GM21723 (cell line): ENCODE data around the gene CPN2.
A peak's percentile ranks its signal among the peaks of the same experiment; 100 is the strongest.

Source experiments
- ATAC-seq: cut with Tn5 transposase; IDR thresholded peaks from one replicate; pipeline ENCODE4 v1.9.1; 2021; ENCODE audit warnings: mild to moderate bottlenecking, moderate library complexity; ENCODE audit not compliant: unreplicated experiment

CPN2 gene

DNA sequence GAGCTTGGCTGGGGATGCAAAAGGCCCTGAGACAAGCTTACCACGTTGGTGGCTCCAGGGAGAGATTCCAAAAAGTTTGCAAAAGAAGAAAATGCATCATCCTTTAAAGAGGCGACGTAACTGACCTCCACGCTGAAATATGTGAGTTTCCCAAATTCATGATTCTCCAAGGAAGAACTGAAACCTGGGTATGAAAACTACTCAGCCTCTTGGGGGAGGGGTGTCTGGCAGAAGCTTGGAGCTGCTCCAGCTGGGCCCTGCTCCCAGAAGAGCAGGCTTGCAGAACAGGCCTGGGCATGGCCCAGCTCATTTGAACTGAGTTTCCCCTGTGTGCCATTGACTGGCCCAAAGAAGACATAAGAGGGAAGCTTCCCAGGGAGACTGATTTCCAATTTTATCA lies 20.5 kb downstream of the CPN2 start:
- no peak for ATAC-seq

DNA sequence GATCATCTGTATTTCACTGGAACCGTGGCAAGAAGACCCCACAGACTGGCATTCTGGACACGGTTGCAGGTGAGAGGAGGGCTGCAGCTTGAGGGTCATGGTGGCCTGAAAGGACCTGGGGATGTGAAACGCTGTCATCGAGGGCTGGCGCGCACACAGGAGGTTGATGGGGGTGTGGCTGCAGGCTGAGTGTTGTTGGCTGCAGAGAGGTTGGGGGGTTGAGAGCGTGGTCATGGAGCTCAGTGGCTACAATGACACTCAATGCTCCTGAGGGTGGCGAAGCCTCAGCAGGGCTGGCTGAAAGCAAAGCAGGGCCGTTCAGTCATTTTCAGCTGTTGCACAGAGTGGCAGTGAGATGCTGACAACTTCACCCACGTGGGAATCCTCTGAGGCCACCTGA lies 21.0 kb downstream of the CPN2 start:
- ATAC-seq: no peak

DNA sequence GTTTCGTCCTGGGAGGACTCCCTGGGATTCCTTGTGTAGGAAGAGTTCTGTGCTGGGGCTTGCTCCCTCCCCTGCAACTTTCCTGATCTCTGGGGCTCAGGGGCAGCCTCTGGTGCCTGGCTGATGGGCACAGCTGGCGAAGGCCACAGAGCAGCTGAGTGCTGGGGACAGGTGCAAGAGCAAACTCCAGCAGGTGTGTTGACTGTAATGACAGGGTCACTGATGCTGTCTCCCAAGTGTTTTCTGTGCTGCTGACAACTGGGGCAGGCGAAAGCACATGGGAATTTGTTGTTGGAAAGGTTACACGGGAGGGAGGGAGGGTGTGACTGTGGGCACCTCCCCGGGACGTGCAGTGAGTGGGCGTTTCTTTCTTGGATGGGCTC lies 21.6 kb downstream of the CPN2 start:
- ATAC-seq: no peak

DNA sequence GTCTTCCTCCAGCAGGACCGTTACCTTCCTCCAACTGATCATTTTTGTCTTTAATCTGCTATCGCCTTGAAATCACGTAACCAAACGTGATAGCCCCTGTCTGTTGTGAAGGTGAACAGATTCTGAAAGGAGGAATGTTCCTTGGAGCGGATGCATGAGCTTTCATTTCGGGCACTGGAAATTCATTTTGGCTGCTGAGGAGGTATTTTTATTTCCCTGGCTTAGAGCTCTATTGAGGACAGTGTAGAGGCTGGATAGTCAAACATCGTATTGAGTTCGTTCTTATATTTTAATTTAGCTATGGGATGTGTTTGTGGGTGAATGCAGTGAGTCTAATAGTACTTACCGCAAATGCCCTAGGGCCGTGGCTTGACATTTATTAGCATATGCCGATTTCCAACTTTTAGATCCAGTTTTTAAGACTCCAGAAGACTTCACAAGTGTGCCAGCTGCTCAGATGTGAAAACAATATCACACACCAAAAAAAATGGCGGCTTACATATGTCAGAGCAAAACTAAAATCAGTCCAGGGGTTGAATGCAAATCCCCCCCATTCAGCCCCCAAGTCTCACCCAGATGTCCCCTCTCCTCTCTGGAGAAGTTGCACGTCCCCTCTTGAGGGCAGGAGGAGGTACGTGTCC lies 22.1 kb downstream of the CPN2 start:
- ATAC-seq: no peak

DNA sequence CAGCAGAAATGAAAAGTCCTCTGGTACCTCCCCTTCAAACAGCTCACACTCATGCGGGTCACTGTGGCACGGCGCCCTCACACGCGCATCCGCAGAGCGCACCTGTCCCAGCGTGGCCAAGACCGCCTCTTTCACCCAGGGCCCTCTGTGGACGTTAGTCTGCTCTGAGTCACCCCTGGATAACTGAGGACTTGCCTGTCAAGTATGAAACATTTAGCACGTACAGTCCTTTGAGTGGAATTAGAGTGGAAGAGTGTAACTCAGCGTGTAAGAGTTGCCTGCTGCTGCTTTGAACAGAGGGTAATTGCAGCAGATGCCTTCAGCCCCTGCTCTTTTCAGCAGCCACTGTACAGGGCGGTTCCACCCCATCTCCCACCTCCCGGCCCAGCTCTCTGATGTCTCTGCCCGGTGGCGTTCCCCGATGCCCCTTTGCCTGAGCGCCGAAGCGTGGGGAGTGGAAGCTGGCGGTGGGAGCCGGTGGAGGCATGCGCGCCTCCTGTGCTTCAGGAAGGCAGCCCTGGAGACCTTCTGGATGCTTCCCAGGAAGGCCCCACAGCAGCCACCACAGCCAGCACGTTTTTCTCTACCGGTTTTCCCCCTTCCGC lies 23.0 kb downstream of the CPN2 start:
- no peak for ATAC-seq

DNA sequence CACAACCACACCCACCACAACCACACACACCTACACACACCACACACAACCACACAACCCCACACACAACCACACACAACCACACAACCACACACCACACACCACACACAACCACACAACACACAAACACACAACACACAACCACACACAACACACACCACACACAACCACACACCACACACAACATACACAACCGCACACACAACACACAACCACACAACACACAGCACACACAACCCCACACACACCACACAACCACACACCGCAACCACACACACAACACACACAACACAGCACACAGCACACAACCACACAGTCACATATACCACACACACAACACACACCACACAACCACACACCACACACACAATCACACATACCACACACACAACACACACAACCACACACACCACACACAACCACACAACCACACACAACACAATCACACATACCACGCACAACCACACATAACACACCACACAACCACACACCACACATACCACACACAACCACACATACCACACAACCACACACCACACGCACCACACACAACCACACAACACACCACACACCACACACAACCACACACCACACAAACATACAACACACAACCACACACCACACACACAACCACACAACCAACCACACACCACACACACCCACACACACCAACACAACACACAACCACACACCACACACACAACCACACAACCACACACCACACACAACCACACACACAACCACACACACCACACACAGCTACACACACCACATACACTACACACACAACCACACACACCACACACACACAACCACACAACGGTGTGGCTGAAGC lies 23.7 kb downstream of the CPN2 start:
- ATAC-seq: no peak

DNA sequence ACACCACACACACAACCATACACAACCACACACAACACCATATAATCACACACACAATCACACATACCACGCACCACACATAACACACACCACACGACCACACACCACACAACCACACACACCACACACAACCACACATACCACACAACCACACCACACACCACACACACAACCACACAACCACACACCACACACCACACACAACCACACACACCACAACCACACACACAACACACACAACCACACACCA lies 24.2 kb downstream of the CPN2 start:
- ATAC-seq: no peak

DNA sequence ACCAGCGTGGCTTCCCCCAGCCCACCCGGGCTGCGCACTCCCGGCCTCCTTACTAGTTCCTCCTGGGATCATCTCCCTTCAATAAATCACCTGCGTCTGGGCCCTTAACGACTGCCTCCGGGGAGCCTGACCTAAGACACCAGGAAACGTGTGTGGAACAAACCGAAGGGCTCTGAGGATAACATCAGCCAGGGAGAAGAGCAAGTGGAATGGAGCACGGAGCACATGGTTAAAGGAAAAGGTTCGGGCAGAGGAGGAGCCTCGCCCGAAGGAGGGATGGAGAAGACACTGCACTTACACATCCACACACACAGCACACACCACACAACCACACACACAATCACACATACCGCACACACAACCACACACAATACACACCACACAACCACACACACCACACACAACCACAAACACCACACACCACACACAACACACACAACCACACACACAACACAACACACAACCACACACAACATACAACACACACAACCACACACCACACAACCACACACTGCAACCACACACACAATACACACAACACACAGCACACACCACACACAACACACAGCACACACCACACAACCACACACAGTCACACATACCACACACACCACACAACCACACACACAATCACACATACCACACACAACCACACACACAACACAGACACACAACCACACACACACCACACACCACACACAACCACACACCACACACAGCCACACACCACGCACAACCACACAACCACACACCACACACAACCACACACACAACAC lies 24.7 kb downstream of the CPN2 start:
- no peak for ATAC-seq

DNA sequence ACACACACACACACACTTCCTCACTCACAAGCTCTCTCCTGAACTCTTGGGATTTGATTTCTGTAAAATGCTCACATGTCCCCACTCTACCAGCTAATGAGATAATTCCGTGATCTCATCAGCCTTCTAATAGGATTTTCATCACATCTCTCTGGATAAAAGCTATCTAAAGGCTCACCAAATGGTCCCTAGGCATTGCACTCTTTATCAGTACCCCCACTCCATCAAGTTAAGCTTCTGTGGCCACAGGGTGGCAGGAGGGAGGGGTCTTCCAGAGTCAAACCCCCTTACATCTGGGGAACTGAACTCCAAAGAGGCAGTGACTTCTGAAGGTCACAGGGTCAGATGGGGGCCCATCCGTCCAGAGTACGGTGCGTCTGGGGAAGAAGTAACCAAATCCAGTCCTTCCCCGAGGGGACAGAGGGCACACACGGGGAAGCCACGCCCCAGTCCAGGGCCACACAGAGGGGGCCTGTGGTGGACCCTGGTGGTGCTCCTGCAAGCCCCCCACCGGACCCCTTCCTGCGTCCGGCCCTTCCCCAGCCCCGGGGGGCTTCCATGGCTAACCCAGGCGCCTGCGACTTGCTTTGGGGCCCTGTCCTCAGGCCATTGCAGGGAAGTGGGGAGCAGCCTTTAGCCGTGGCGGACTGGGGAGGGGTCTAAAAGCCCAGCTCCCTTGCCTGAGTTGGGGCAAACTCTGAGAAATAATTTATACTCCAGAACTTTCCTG lies 25.5 kb downstream of the CPN2 start:
- ATAC-seq: no peak

DNA sequence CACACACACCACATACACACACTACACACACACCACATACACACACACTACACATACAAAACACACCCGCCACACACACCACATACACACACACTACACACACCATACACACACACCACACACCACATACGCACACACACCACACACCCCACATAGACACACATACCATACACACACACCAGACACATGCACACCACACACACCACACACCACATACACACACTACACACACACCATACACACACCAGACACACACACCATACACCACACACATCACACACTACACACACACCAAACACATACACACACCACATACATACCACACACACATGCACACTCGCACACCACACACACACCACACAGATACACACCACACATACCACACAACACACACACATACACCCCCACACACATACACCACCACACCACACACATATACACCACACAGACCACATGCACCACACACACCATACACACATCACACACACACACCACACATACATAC lies 26.3 kb downstream of the CPN2 start:
- no peak for ATAC-seq

DNA sequence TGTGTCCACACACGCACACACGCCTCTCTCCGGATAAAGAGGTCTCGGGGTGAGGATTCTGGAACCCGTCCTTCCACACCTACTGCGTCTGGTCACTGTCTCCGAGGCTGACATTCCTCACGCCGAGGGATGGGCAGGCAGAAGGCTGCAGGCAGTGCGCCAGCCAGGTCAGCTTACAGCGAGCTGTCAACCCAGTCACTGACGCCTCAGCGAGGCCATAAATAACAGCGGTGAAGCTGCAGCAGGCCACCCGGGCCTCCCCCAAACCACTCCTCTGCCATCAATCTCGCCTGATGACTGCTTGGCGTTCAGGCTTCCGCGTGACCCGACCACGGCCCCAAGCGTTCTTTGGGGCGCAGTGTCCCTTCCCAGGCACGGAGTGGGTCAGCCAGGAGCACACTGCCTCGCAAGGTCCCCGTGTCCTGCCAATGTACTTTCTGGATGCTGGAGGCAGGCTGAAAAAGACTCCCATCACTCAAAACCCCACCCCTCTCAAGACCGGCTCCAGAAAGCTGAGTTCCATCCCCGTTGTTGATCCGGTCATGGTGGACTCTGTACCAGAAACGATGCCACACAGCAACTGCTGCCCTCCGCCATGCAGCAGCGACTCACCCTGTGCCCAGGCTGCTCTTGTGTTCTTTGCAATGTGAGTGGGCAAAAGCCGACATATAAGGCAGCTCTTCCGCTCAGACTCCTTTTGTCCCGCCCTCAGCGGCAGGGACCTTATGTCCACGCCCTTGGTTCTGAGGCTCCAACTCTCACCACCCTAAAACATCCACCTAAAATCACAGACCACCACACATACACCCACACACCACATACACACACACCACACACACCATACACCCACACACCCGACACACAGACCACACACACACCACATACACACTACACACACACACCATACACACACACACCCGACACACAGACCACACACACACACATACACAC lies 27.1 kb downstream of the CPN2 start:
- peak; percentile 68 for ATAC-seq

DNA sequence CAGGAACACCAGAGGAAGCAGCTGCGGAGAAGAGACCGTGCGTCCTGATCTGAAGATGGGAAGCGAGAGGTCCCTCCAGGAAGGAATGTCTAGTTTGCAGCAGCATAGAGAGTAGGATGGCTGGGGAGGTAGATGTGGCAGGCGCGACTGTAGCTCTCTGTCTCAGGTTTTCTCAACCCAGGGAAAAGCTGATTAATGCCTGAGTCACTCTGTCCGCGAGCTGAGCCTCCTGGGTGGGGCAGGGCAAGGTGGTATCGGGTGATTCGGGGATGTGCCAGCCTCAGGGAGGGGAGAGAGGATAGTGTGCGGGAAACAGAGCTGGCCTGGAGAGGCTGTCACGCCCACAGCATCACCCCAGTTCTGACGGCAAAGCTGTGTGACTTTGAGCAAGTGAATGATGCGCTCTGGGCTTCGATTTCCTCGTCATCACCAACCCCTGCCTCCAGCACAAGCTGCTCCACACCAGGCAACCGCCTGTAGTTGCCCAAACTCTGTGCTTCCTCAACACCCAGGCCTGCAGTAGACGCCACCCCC lies 28.4 kb downstream of the CPN2 start:
- no peak for ATAC-seq

DNA sequence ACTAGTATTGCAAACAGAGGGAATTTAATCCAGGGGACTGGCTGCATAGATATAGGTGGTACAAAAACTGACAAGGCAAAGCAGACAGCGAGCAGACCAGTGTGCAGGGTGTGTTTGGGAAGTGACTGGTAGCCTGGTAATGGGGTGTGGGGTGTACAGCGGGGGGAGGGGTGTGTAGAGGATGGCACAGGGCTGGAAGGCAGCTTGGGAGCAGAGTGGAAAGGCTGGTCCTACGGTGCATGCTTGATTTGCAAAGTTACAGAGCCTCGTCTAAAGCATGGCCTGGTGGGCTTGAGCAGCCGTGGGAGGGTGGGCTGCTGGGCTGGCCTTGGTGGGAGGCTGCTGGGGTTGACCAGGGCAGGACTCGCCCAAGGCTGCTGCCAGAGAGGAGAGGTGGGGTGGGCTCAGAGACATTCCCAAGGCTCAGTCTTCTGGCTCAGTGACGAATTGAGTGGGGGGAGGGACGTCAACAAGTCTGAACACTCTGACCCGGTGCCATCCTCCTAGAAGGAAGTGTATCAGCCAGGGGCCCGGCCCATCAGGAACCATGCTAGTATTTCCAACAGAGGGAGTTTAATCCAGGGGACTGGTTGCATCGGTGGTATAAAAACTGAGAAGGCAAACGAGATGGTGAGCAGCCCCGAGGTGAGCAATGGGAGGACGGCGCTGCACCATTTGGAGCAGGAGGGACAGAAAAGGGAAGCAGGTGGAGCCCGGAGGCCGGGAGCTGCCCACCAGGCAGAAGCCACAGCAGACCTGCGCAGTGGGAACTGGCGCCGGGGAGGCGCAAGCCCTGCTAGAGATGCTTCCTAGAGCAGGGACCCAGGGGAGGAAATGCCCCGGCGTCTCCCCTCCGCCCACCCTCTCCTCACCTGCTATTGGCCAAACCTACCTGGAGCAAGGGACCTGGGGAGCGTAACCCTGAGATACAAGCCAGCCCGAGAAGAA lies 29.2 kb downstream of the CPN2 start:
- ATAC-seq: no peak

DNA sequence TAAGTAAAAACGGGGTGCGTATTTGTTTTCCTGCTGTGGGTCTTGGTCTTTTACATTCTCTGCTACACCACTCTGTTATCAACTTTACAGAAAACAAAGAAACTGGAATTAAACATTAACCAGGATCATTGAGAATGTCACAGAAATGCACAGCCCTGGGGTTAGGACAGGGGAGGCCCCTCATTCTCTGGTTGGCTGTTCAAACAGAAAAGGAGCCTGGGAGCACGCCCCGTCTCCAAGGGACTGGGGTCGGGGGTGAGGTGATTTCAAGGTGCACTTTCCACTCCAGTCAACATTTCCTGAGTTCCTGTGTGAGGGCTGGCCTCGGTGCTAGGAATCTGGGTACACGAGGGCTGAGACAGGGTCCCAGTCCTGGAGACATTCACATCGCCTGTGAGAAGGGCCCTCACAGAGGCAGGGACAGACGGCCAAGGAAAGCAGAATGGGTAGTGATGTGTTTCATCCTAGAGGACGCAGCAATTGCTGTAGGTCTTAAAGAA lies 30.3 kb downstream of the CPN2 start:
- no peak for ATAC-seq

DNA sequence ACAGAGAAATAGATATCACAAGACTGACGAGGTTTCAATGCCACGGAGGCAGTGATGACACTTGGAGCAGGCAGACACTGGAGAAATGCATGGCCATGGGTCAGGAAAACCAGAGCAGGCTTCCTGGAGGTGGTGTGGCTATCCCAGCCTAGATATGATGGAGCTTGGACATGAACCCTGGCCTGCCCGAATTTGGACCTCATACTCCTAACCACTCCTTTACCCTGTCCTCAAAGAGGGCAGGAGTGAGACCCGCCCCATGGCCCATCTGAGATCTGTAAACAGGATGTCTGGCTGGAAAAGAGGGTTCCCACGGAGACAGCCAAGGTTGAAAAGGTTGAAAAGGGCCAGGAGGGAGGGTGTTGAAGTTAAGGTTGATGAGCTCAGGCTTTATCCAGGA lies 31.0 kb downstream of the CPN2 start:
- ATAC-seq: no peak

DNA sequence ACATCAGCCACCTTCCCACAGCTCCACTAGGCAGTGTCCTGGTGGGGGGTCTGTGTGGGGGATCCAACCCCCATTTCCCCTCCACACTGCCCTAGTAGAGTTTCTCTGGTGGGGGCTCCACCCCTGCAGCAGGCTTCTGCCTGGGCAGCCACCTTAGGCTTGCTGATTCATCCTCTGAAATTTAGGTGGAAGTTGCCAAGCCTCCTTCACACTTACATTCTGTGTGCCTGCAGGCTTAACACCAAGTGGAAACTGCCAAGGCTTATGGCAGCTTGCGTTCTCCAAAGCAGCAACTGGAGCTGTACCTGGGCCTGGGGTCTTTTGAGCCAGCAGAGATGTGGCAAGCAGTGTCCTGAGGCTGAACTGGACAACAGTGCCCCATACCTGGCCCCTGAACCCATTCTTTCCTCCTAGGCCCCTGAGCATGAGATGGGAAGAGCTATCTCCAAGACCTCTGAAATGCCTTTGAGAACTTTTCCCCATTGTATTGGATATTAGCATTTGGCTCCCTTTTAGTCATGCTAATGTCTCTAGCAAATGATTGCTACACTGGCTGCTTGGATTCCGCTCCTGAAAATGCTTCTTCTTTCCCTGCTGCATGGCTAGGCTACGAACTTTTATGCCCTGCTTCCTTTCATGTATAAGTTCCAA lies 32.5 kb downstream of the CPN2 start:
- ATAC-seq: no peak

DNA sequence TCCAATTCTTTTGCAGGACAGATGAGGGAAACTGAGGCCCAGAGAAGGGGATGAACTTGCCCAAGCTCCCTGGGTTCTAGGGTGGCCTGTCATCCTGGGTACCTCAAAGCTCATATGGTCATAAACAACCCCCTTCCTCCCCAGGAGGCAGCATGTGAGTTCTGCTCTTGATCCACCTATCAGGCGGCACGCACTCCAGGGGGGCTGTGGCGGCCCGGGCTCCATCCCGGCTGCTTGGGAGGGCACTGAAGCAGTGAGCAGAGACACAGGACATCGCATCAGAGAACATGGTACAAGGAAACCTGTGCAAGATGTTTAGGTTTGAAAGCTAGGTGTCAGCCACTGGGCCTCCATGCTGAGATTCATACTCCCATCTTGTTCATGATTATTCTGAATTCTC lies 34.2 kb downstream of the CPN2 start:
- no peak for ATAC-seq

DNA sequence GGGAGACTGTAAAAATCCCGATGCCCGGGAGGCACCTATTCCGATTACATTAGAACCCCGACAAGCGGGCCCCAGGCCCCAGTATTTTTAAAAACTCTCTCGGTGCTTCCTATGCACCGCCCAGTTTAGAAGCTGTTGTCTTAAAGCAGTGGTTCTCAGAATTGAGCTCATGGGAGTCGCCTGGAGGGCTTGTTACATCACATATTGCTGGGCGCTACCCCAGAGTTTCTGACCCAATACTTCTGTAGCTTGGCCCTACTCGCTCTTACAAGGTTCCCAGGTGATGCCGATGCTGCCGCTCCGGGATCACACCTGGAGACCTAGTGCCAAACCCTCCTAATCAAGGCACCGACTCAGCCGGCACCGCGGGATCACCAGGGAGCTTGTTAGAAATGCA lies 35.2 kb downstream of the CPN2 start:
- peak; percentile 32 for ATAC-seq
